Liver (tissue), 9 donors: ENCODE results near the gene FIS1. TPM values are rescaled to one million over a fixed set of nuclear protein-coding genes. Genes with fewer than 3 reads are reported as not detected.

ENCODE experiments used
- DNase-seq: peaks from one replicate; pipeline ENCODE4 v3.0.0-alpha.2; 2017; ENCODE audit warnings: low spot score
- H3K27ac ChIP-seq, 2 donors: one replicate each; pipeline ENCODE4 v1.7.0; 2013; ENCODE audit warnings: inconsistent platforms in 2 of 2, low read length in 2 of 2, control low read depth in 1 of 2, low read depth in 1 of 2, mild to moderate bottlenecking in 1 of 2
- H3K27me3 ChIP-seq, 4 donors: one replicate each; pipeline versions ENCODE4 v1.6.1 to v1.7.0; 2013; ENCODE audit warnings: low read length in 3 of 4, inconsistent platforms in 1 of 4, mild to moderate bottlenecking in 1 of 4, moderate library complexity in 1 of 4; ENCODE audit not compliant: control insufficient read depth in 4 of 4, insufficient read depth in 4 of 4
- H3K36me3 ChIP-seq, 4 donors: one replicate each; pipeline versions ENCODE4 v1.6.1 to v1.7.0; 2013; ENCODE audit warnings: low read length in 3 of 4, mild to moderate bottlenecking in 3 of 4, low read depth in 1 of 4, moderate library complexity in 1 of 4; ENCODE audit not compliant: control insufficient read depth in 4 of 4, insufficient read depth in 3 of 4
- H3K4me1 ChIP-seq, 4 donors: one replicate each; pipeline versions ENCODE4 v1.6.1 to v1.7.0; 2013; ENCODE audit warnings: low read length in 3 of 4, mild to moderate bottlenecking in 3 of 4, moderate library complexity in 1 of 4; ENCODE audit not compliant: control insufficient read depth in 4 of 4, insufficient read depth in 4 of 4
- H3K4me3 ChIP-seq, 3 donors: one replicate each; pipeline versions ENCODE4 v1.6.1 to v1.7.0; 2013; ENCODE audit warnings: low read length in 3 of 3, control low read depth in 1 of 3, low read depth in 1 of 3, mild to moderate bottlenecking in 1 of 3
- H3K9ac ChIP-seq, 2 donors: one replicate each; pipeline ENCODE4 v1.7.0; 2013; ENCODE audit warnings: low read length in 2 of 2, mild to moderate bottlenecking in 2 of 2, moderate library complexity in 2 of 2, control low read depth in 1 of 2, low read depth in 1 of 2
- H3K9me3 ChIP-seq, 4 donors: one replicate each; pipeline versions ENCODE4 v1.6.1 to v1.7.0; 2013; ENCODE audit warnings: low read length in 3 of 4; ENCODE audit not compliant: control insufficient read depth in 4 of 4
- ATF3 ChIP-seq: IDR thresholded peaks from 2 replicates; pipeline ENCODE4 v1.6.1; 2016; ENCODE audit warnings: antibody characterized with exemption
- CTCF ChIP-seq: fragments of 150-350 bp; IDR thresholded peaks from 2 replicates; pipeline ENCODE4 v1.5.1; 2017; ENCODE audit warnings: improper control_type of control experiment, low read depth, low read length; ENCODE audit not compliant: missing input control
- EGR1 ChIP-seq, 2 donors: IDR thresholded peaks; 2 replicates each; pipeline ENCODE4 v1.6.1; 2016 to 2018; ENCODE audit warnings: antibody characterized with exemption in 2 of 2, low read depth in 2 of 2
- FOXA1 ChIP-seq: IDR thresholded peaks from 2 replicates; pipeline ENCODE4 v1.6.1; 2016; ENCODE audit warnings: antibody characterized with exemption
- FOXA2 ChIP-seq: IDR thresholded peaks from 2 replicates; pipeline ENCODE4 v1.6.1; 2016; ENCODE audit warnings: antibody characterized with exemption
- GABPA ChIP-seq, 2 donors: IDR thresholded peaks in 1 of 2; conservative IDR thresholded peaks in 1 of 2; 2 replicates each; pipeline ENCODE4 v1.6.1; 2016; ENCODE audit warnings: antibody characterized with exemption in 2 of 2, mild to moderate bottlenecking in 1 of 2, moderate library complexity in 1 of 2
- HNF4A ChIP-seq, 2 donors: conservative IDR thresholded peaks; 2 replicates each; pipeline ENCODE4 v1.6.1; 2016; ENCODE audit warnings: antibody characterized with exemption in 2 of 2, mild to moderate bottlenecking in 2 of 2
- HNF4G ChIP-seq: IDR thresholded peaks from 2 replicates; pipeline ENCODE4 v1.6.1; 2016; ENCODE audit warnings: antibody characterized with exemption
- JUND ChIP-seq, 2 donors: IDR thresholded peaks; 2 replicates each; pipeline ENCODE4 v1.6.1; 2016; ENCODE audit warnings: antibody characterized with exemption in 2 of 2
- NR2F2 ChIP-seq: IDR thresholded peaks from 2 replicates; pipeline ENCODE4 v1.6.1; 2016; ENCODE audit warnings: antibody characterized with exemption
- RAD21 ChIP-seq, 2 donors: IDR thresholded peaks; 2 replicates each; pipeline ENCODE4 v1.6.1; 2016; ENCODE audit warnings: antibody characterized with exemption in 2 of 2, mild to moderate bottlenecking in 2 of 2
- REST ChIP-seq: IDR thresholded peaks from 2 replicates; pipeline ENCODE4 v1.6.1; 2016; ENCODE audit warnings: antibody characterized with exemption, mild to moderate bottlenecking
- RXRA ChIP-seq, 2 donors: IDR thresholded peaks; 2 replicates each; pipeline ENCODE4 v1.6.1; 2017 to 2018; ENCODE audit warnings: antibody characterized with exemption in 2 of 2, mild to moderate bottlenecking in 1 of 2
- SP1 ChIP-seq: IDR thresholded peaks from 2 replicates; pipeline ENCODE4 v1.6.1; 2018; ENCODE audit warnings: antibody characterized with exemption, mild to moderate bottlenecking
- TAF1 ChIP-seq: conservative IDR thresholded peaks from 2 replicates; pipeline ENCODE4 v1.6.1; 2016; ENCODE audit warnings: antibody characterized with exemption, mild to moderate bottlenecking
- YY1 ChIP-seq: IDR thresholded peaks from 2 replicates; pipeline ENCODE4 v1.6.1; 2016; ENCODE audit warnings: antibody characterized with exemption, mild to moderate bottlenecking
- ZBTB33 ChIP-seq: IDR thresholded peaks from 2 replicates; pipeline ENCODE4 v1.6.1; 2016; ENCODE audit warnings: antibody characterized with exemption
- WGBS: extraction: QIAGEN DNeasy Blood & Tissue Kit; methylation state at CpG from one replicate; pipeline ENCODE4 v1.1.7; 2013; 5-methylcytosine and 5-hydroxymethylcytosine counted together
- polyA plus RNA-seq, 2 donors: library from polyadenylated mRNA; stranded (reverse) in 1 of 2; unstranded in 1 of 2; fragments of 200-250 nt in 1 of 2; fragments of >200 nt in 1 of 2; fragmentation: Nextera tagmentation in 1 of 2; extraction: Ambion mirVana in 1 of 2; gene quantifications; one replicate each; pipeline versions ENCODE4 v1.2.1 to v1.2.3, GENCODE V29; 2013 to 2015
- total RNA-seq, 2 donors: library from RNA; depleted of rRNA; stranded (reverse); fragments of >200 nt; gene quantifications; one replicate each; pipeline ENCODE4 v1.2.3, GENCODE V29; 2014
- TF ChIP-seq, protein P1 (sequence below): IDR thresholded peaks from 2 replicates; pipeline ENCODE4 v1.6.1; 2016; ENCODE audit warnings: antibody characterized with exemption
- donor health status: healthy.
- donor health status: healthy.
- donor health status: healthy.
- donor health status: healthy.
- donor health status: healthy.

Gene FIS1
- total and polyA plus RNA-seq, 4 donors: 112 to 192 (median 155) TPM

DNA sequence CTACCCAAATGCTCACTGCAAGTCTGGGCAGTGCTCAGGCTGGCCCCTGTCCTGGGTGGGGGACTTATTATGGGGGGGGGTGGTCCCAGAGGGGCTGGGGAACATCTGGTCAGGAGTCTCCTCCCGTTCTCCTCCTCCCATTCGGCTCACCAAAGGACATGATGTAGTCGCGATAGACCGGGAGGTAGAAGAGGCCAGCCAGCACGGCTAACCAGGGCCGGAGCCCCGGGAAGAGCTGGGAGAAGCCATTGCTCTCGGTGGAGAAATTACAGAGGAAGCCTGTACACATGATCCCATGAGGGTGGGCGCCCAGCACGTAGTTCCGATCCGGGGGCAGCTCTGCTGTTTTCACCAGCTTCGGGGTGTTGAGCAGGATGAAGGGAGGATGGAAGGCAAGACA, 46.4 kb downstream of the FIS1 start:
- Histone ChIP-seq H3K4me1 (peaks cover 2 to 27% (median 15%) of the 10 kb centered on the region in 4 donors), H3K36me3 (peaks cover 0 to 1% (median 0%) of the 10 kb centered on the region in 4 donors), H3K27me3 (no peaks in the 10 kb centered on the region), H3K9ac (no peak overlapping the region), H3K4me3 (no peak overlapping the region), H3K27ac (no peak overlapping the region), H3K9me3 (no peaks in the 10 kb centered on the region)
- no peak for DNase-seq
- no peak for TF ChIP-seq GABPA (IDR thresholded peaks at IDR 0.05 in 1 of 2, conservative IDR thresholded peaks at IDR 0.05 in 1 of 2)
- no peak for TF ChIP-seq NR2F2
- no peak for TF ChIP-seq FOXA2
- no peak for TF ChIP-seq YY1
- no peak for TF ChIP-seq SP1
- no peak for TF ChIP-seq RAD21 (IDR thresholded peaks at IDR 0.05)
- no peak for TF ChIP-seq HNF4G
- TF ChIP-seq FOXA1: no peak
- TF ChIP-seq ATF3: no peak
- no peak for TF ChIP-seq TAF1
- TF ChIP-seq, protein P1, sequence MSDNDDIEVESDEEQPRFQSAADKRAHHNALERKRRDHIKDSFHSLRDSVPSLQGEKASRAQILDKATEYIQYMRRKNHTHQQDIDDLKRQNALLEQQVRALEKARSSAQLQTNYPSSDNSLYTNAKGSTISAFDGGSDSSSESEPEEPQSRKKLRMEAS: no peak
- no peak for TF ChIP-seq REST
- no peak for TF ChIP-seq CTCF
- TF ChIP-seq JUND (IDR thresholded peaks at IDR 0.05): no peak
- no peak for TF ChIP-seq EGR1 (IDR thresholded peaks at IDR 0.05; ENCODE audit: low read depth in 2 of 2)
- no peak for TF ChIP-seq HNF4A (conservative IDR thresholded peaks at IDR 0.05)
- no peak for TF ChIP-seq RXRA (IDR thresholded peaks at IDR 0.05)
- no peak for TF ChIP-seq ZBTB33
- 89% methylated on average over 14 of the region's 14 CpGs for WGBS
